GM12864 (cell line): ENCODE data around the gene MLPH.

Source experiments
- DNase-seq: peaks from one replicate; pipeline ENCODE4 v3.0.0-alpha.2; 2011; ENCODE audit warnings: low read depth
- H3K4me3 ChIP-seq: 2 replicates; pipeline ENCODE4 v1.5.1; 2011; ENCODE audit warnings: mild to moderate bottlenecking, low read depth, low read length, control low read depth
- TF ChIP-seq, protein P1 (sequence below): IDR thresholded peaks from 2 replicates; pipeline ENCODE4 v1.5.1; 2011; ENCODE audit warnings: low read depth, mild to moderate bottlenecking, moderate library complexity, low read length, control low read depth, inconsistent platforms; ENCODE audit errors: missing control alignments

Gene MLPH

DNA sequence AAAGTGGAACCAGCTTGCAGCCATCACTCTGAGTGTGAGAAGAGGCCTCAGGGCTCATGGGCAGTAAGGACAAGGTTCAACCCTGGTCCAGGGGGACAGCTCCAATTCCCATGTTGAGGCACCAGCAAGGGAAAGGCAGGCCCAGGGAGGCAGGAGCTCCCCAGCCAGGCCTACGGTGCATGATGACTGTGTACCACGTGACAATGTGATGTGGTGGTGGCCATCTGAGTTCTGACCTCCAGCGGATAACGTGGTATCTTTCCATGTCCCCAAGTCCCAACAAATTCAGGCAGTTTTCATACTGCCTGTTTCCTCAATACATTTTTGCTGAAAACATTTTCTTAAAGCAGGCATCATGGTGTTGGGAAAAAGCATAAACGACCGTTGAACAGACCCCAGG, 36.9 kb upstream of the MLPH start:
- TF ChIP-seq, protein P1, sequence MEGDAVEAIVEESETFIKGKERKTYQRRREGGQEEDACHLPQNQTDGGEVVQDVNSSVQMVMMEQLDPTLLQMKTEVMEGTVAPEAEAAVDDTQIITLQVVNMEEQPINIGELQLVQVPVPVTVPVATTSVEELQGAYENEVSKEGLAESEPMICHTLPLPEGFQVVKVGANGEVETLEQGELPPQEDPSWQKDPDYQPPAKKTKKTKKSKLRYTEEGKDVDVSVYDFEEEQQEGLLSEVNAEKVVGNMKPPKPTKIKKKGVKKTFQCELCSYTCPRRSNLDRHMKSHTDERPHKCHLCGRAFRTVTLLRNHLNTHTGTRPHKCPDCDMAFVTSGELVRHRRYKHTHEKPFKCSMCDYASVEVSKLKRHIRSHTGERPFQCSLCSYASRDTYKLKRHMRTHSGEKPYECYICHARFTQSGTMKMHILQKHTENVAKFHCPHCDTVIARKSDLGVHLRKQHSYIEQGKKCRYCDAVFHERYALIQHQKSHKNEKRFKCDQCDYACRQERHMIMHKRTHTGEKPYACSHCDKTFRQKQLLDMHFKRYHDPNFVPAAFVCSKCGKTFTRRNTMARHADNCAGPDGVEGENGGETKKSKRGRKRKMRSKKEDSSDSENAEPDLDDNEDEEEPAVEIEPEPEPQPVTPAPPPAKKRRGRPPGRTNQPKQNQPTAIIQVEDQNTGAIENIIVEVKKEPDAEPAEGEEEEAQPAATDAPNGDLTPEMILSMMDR: no peak
- no peak overlapping the region for H3K4me3 ChIP-seq
- DNase-seq: no peak

DNA sequence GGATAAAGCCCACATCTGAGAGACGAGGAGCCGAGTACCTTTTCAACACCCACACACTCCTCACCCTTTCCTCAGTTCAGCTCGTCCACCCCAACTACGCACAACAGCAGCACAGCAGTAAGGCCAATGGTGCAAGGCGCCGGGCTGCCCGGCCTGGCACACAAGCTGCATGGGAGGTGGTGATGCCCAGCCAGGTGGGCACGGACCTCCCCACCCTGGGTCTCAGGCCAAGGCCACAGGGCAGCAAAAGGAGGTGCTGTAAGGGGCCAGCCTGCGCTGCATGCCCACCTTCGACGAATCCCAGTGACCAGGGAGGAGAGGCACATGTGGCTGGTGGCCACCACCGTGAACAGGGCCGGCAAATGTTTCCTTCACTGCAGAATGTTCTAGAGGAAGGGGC, 36.5 kb upstream of the MLPH start:
- H3K4me3 ChIP-seq: no peak overlapping the region
- DNase-seq: no peak
- TF ChIP-seq, protein P1: no peak

DNA sequence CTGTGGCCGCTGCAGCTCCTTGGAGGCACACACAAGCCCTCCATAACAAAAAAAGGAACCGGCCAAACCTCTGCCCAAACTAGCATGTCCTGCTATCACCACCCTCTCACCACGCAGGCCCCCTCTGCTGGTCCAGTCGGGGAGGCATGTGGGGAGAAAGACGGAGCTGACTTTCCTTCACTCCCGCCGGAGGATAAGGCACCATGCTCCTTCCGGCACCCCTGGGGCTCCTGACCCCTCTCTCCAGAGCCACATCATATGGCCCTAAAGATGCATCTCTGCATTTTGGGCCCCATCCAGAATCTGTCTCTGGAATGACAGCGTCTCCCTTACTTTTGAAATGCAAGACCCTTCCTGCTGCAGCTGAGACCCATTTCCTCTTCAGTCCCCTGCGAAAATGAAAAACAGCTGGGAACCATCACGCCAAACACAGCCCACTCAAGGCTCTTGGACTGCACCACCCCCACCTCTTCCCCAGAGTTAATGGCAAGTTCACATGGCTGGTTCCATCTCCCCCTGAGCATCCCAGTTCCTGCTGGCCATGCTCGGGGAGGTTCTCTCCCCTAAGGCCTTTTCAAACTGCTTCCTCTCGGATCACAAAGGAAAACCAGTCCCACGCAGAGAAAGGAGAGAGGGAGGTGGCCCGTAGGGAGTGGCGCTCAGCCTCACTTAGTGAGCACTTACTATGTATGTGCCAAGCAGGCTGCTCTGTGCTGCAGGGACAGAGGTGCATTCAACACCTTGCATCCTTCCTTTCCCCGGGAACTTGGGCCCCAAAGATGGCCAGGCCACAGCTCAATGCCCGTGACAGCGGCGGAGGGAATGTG, 35.2 kb upstream of the MLPH start:
- DNase-seq: no peak
- TF ChIP-seq, protein P1: no peak
- H3K4me3 ChIP-seq: no peak overlapping the region

DNA sequence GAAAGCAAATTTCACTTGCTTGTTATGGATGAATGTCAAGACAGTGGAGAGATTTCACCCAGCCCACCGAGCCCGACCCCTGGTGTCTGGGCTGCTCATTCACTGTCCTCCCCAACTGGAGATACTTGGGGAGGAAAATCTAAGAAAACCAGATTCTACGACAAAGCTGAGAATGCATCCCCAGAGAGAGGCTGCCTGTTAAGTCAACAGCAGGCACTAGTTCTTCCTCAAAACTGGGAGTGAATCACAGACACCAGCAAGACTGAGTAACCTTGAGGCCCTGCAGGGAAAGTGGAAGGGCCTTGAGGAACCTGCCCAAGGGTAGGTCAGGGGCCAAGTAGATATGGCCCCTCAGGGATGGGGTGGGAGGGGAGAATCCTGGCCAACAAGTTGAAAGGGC, 34.2 kb upstream of the MLPH start:
- TF ChIP-seq, protein P1: no peak
- no peak overlapping the region for H3K4me3 ChIP-seq
- DNase-seq: no peak

DNA sequence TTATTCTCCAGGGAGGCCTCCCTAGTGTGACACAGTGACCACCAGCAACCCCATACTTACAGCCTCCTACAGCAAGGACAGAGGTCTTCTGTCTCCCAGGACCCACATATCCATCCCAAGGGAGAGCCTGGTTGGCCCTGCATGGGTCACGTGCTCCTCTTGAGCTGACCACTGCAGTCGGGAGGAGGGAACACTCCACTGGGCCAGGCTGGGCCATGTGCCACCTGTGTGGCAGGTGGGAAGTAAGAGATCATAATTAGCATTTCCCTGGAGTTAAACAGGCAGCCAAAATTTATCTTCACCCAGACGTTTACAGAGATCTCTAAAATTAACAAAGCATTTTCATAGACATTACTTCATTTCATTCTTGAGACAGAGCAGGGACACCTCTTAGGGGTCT, 33.4 kb upstream of the MLPH start:
- H3K4me3 ChIP-seq: no peak overlapping the region
- DNase-seq: no peak
- TF ChIP-seq, protein P1: no peak

DNA sequence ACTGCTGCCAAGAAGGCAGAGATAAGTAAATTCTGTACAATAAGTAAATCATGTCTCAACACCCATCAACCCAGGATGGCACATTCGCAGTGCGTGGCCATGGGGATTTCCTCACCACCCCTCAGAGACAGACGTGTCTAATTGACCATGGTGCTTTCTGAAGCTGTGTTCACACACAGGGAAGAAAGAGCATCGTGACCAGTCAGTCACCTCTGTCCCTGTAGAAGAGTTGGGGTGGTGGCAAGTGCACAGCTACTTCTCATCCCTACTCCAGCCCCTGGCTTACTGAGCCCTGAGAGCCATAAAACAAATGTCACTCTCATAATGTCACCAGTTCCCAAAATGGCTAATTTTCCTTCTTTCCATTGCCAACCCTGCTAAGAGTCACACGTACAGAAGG, 31.3 kb upstream of the MLPH start:
- TF ChIP-seq, protein P1: no peak
- no peak for DNase-seq
- no peak overlapping the region for H3K4me3 ChIP-seq
